Measurements from ENCODE around the gene SLC13A4. TPM values are rescaled to one million over a fixed set of nuclear protein-coding genes. Genes with fewer than 3 reads are reported as not detected.

SLC13A4 gene
- total and polyA plus RNA-seq, 2 donors (not counting 3 experiments of a cell fraction or from before 2014, with no cell fraction given): not detected

- no peak for DNase-seq (ENCODE audit: low read depth, low spot score)
- Histone ChIP-seq H3K9me1 (replicated peaks; ENCODE audit: control insufficient read depth, extremely low read depth, insufficient read depth, low read length) (no peaks in the 10 kb centered on the region), H3K27ac (ENCODE audit: insufficient read depth, low read depth, low read length) (no peak overlapping the region), H3K4me3 (replicated peaks in 1 of 3; ENCODE audit: insufficient read depth in 1 of 3, low read depth in 1 of 3, low read length in 3 of 3) (no peak overlapping the region), H3K36me3 (ENCODE audit: control insufficient read depth in 2 of 2, extremely low read depth in 1 of 2, insufficient read depth in 2 of 2, low read length in 2 of 2) (peaks cover 0 to 5% of the 10 kb centered on the region in 2 experiments), H3K79me2 (ENCODE audit: control insufficient read depth, insufficient read depth, low read length) (peaks cover 52% of the 10 kb centered on the region), H3K4me1 (ENCODE audit: control insufficient read depth, extremely low read depth, insufficient read depth, low read length) (peaks cover 24% of the 10 kb centered on the region), H3K27me3 (ENCODE audit: control insufficient read depth in 2 of 2, insufficient read depth in 2 of 2, low read length in 2 of 2) (no peaks in the 10 kb centered on the region), H3K9ac (replicated peaks; ENCODE audit: extremely low read depth, insufficient read depth, low read length) (no peak overlapping the region), H4K20me1 (replicated peaks; ENCODE audit: control insufficient read depth, extremely low read depth, insufficient read depth, low read length) (no peaks in the 10 kb centered on the region), H3K4me2 (ENCODE audit: insufficient read depth, low read length) (peak overlapping the region; percentile 28), H2AFZ (ENCODE audit: low read depth, low read length) (peak overlapping the region; percentile 11), H3K9me3 (replicated peaks; ENCODE audit: control insufficient read depth, insufficient read depth, low read length) (no peaks in the 10 kb centered on the region)
- intact Hi-C loops (cut with micrococcal nuclease) (loop anchor here (5.0 kb wide), 1 partner anchor 252 kb away; no protein-coding TSS in a partner anchor), dilution Hi-C loops (cut with MboI; ENCODE audit: extremely low pct_ligation_motif_present, low sequenced_read_pairs) (no loop called here)
- no peak for FAIRE-seq
- ChIA-PET POLR2A (no interaction called here), CTCF (interaction anchor here (1.1 to 4.9 kb wide), 7 partner anchors 13 to 395 kb away, joined by 3 to 53 read pairs (median 4); no protein-coding TSS in a partner anchor)
- BruUV-seq (replicated peaks): no TSS peak
- TF ChIP-seq MYC (IDR thresholded peaks at IDR 0.05; ENCODE audit: low read depth, low read length) (no peak), FOS (IDR thresholded peaks at IDR 0.05; ENCODE audit: borderline replicate concordance, insufficient read depth, low read length) (no peak), MAX (IDR thresholded peaks at IDR 0.05; ENCODE audit: insufficient read depth, insufficient read length) (no peak), EZH2 (IDR thresholded peaks at IDR 0.05; ENCODE audit: borderline replicate concordance, low read depth, low read length, severe bottlenecking) (no peak), CTCF (IDR thresholded peaks at IDR 0.05; ENCODE audit: extremely low read depth in 1 of 2, insufficient read depth in 1 of 2, low read depth in 1 of 2, low read length in 2 of 2) (no peak), POLR2AphosphoS5 (IDR thresholded peaks at IDR 0.05; ENCODE audit: insufficient read depth, low read depth, low read length) (no peak), GATA2 (IDR thresholded peaks at IDR 0.05; ENCODE audit: insufficient read depth, insufficient read length, low read depth, low read length) (no peak), JUN (IDR thresholded peaks at IDR 0.05; ENCODE audit: borderline replicate concordance, insufficient read depth, insufficient read length, low read depth) (no peak), POLR2A (IDR thresholded peaks at IDR 0.05; ENCODE audit: low read depth, low read length) (no peak)
Observed at GRCh38 chr7:135670179-135670578, 57.8 kb downstream of the SLC13A4 start.
